Type B pancreatic cell (in vitro differentiated cells): ENCODE results near the gene CXCR4. TPM values are rescaled to one million over a fixed set of nuclear protein-coding genes. Genes with fewer than 3 reads are reported as not detected.

Source experiments
- DNase-seq: peaks from one replicate; pipeline ENCODE4 v3.0.0; 2021; ENCODE audit warnings: mixed read lengths; ENCODE audit not compliant: unreplicated experiment; ENCODE audit errors: extremely low spot score
- H3K27ac Mint-ChIP-seq: 2 replicates; pipeline ENCODE4 v1.8.0; 2021; ENCODE audit warnings: mild to moderate bottlenecking, mixed read lengths
- H3K27me3 Mint-ChIP-seq: 2 replicates; pipeline ENCODE4 v1.8.0; 2021; ENCODE audit warnings: mixed read lengths
- H3K36me3 Mint-ChIP-seq: 2 replicates; pipeline ENCODE4 v1.8.0; 2021; ENCODE audit warnings: mixed read lengths
- H3K4me1 Mint-ChIP-seq: one replicate; pipeline ENCODE4 v1.8.0; 2021; ENCODE audit warnings: mixed read lengths; ENCODE audit not compliant: unreplicated experiment
- H3K4me3 Mint-ChIP-seq: 2 replicates; pipeline ENCODE4 v1.8.0; 2021; ENCODE audit warnings: mild to moderate bottlenecking, mixed read lengths
- H3K9me3 Mint-ChIP-seq: 2 replicates; pipeline ENCODE4 v1.8.0; 2021; ENCODE audit warnings: mixed read lengths
- total RNA-seq: library from RNA; stranded (reverse); gene quantifications from 2 replicates; pipeline ENCODE4 v1.2.1, GENCODE V29; 2021; ENCODE audit warnings: low replicate concordance
- TF ChIP-seq, protein P1 (sequence below): fragments of 200-600 bp; sonication (generic); conservative IDR thresholded peaks from 2 replicates; pipeline ENCODE4 v1.5.0; 2021; ENCODE audit warnings: antibody characterized with exemption, mild to moderate bottlenecking

Gene CXCR4
- total RNA-seq, 1 donor from 2014 or later, result 34.8 TPM

DNA sequence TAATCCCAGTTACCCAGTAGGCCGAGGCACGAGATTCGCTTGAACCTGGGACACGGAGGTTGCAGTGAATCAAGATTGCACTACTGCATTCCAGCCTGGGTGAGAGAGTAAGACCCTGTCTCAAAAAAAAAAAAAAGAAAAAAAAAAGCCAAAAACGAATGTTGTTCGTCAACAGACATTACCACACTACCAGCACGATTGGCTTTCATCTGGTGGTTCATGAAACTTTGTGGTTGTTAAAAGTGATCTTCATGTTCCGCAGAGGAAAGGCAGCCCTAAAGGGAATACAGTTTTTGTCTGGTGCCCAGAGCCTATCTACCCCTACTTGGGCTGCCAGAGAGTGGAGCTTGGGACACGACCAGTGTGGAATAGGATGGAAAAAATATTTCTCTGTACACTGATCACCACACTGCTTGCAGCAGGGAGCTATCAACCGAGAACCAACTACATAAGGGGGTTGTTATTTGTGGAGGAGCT is 13.6 kb upstream of the CXCR4 start:
- H3K4me3 Mint-ChIP-seq, result no peak overlapping the region
- no peak for DNase-seq
- H3K9me3 Mint-ChIP-seq, result no peaks in the 10 kb centered on the region
- H3K27me3 Mint-ChIP-seq, result peaks cover 51% of the 10 kb centered on the region
- H3K36me3 Mint-ChIP-seq, result no peaks in the 10 kb centered on the region
- no peak overlapping the region for H3K27ac Mint-ChIP-seq
- peaks cover 4% of the 10 kb centered on the region for H3K4me1 Mint-ChIP-seq
- TF ChIP-seq, protein P1, sequence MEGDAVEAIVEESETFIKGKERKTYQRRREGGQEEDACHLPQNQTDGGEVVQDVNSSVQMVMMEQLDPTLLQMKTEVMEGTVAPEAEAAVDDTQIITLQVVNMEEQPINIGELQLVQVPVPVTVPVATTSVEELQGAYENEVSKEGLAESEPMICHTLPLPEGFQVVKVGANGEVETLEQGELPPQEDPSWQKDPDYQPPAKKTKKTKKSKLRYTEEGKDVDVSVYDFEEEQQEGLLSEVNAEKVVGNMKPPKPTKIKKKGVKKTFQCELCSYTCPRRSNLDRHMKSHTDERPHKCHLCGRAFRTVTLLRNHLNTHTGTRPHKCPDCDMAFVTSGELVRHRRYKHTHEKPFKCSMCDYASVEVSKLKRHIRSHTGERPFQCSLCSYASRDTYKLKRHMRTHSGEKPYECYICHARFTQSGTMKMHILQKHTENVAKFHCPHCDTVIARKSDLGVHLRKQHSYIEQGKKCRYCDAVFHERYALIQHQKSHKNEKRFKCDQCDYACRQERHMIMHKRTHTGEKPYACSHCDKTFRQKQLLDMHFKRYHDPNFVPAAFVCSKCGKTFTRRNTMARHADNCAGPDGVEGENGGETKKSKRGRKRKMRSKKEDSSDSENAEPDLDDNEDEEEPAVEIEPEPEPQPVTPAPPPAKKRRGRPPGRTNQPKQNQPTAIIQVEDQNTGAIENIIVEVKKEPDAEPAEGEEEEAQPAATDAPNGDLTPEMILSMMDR, result no peak

DNA sequence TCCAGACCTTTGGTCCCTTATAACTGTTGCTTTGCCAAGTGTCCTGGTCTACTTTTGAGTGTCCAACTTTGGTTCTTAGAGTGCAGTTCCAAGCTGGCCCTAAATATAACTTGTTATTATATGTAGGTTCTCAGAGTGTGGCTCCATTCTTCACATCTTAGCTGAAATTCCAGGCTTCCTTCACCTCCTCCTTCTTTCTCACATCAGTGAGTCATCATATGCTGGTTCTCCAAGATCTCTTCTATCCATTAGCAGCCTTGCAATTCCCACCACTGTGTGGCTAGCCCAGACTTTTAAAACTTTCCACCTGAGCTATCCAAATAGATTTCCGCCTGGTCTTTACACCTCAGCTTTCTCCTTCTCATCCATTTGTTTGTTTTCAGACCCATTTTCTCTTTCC is 12.6 kb upstream of the CXCR4 start:
- DNase-seq, result no peak
- Mint-ChIP-seq H3K27ac (no peak overlapping the region), H3K4me3 (no peak overlapping the region), H3K4me1 (peaks cover 10% of the 10 kb centered on the region), H3K9me3 (no peaks in the 10 kb centered on the region), H3K27me3 (peaks cover 58% of the 10 kb centered on the region), H3K36me3 (no peaks in the 10 kb centered on the region)
- TF ChIP-seq, protein P1, result no peak

DNA sequence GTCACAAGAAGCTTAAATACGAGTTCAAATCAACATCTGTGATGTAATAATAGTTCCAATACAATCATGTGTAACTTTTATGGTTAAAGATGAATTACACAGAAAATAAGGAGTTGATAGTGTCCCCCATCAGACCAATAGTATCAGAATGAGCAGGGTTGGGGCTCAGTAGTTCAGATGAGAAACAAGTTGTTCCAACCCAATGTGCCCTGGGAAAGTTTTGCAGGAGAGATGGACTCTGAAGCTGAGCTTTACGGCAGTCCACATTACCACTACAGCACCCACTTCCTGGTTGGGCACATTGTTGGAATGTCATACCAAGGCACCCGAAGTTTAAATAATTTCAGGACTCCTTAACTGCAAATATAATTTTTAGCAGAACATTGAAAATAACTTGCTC is 12.1 kb upstream of the CXCR4 start:
- Mint-ChIP-seq H3K4me1 (peaks cover 10% of the 10 kb centered on the region), H3K9me3 (no peaks in the 10 kb centered on the region), H3K36me3 (no peaks in the 10 kb centered on the region), H3K4me3 (no peak overlapping the region), H3K27ac (no peak overlapping the region), H3K27me3 (peaks cover 60% of the 10 kb centered on the region)
- TF ChIP-seq, protein P1, result no peak
- DNase-seq, result no peak

DNA sequence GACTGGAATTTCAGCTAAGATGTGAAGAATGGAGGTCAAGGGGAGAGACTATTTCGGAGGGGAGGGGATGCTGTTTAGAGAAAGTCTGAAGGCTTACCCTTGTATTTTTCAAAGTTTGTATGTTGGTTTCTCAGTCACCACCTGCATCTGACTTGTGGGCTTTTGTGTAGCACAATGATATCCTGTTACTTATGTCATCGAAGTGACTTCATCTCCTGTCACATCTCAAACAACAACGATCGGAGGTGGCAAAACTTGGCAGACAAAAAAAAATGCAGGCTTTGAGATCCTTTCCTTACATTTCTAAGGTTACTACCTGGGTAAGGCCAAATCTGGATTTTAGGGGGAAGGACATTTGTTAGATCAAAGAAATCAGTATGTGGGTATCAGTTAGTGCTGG is 11.7 kb upstream of the CXCR4 start:
- Mint-ChIP-seq H3K9me3 (no peaks in the 10 kb centered on the region), H3K36me3 (no peaks in the 10 kb centered on the region), H3K4me3 (no peak overlapping the region), H3K27ac (no peak overlapping the region), H3K27me3 (peaks cover 60% of the 10 kb centered on the region), H3K4me1 (peaks cover 10% of the 10 kb centered on the region)
- TF ChIP-seq, protein P1, result no peak
- no peak for DNase-seq

DNA sequence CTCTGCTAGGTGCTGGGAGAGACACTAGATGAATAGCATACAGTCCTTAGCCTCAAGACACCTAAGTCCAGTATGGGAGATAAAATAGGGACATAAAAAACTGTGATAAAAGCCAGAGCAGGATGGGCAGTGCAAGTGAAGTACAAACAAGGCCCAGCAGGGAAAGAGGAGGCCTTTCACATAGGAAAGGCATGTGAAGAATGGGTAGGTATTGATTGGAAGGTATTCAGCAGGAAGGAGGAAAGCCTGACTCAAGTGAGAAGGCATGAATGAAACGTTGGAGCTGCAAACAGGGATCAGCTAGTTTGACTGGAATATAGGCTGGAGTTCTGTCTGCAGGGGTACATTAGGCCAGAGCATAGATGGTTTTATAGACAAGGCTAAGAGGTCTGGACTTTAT is 11.0 kb upstream of the CXCR4 start:
- Mint-ChIP-seq H3K4me1 (peaks cover 10% of the 10 kb centered on the region), H3K9me3 (no peaks in the 10 kb centered on the region), H3K36me3 (no peaks in the 10 kb centered on the region), H3K27ac (no peak overlapping the region), H3K27me3 (peaks cover 63% of the 10 kb centered on the region), H3K4me3 (no peak overlapping the region)
- TF ChIP-seq, protein P1, result no peak
- DNase-seq, result no peak

DNA sequence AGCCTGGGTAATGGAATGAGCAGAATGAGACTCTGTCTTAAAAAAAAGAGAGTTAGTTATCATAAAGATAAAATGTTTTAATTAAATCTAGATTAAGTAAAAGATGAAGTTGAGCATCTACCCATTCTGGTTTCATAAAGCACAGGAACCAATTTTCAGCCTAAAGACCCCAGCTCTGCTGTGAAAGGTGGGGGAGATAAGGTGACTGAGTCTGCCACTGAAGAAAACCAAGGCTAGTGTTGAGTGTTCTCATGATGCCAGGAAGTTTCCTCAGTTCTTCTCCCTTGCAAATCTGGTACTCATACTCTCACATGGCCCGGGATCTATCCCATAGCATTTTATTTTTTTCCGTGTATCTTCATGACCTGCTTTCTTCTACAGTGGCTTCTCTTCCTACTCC is 10.4 kb upstream of the CXCR4 start:
- TF ChIP-seq, protein P1, result no peak
- Mint-ChIP-seq H3K4me3 (no peak overlapping the region), H3K36me3 (no peaks in the 10 kb centered on the region), H3K27ac (no peak overlapping the region), H3K27me3 (peaks cover 65% of the 10 kb centered on the region), H3K9me3 (no peaks in the 10 kb centered on the region), H3K4me1 (peaks cover 10% of the 10 kb centered on the region)
- no peak for DNase-seq
